HG02943 (cell line): ENCODE measurements around the gene RALBP1.
"Not testable (repeated sequence)": the region's sequence is repeated elsewhere in the genome, so short reads cannot be mapped to it uniquely, and the experiment has no call there.

ENCODE experiments used
- ATAC-seq: cut with Tn5 transposase; IDR thresholded peaks from one replicate; pipeline ENCODE4 v1.9.1; 2021; ENCODE audit warnings: mild to moderate bottlenecking, low read depth, moderate library complexity; ENCODE audit not compliant: unreplicated experiment

RALBP1 gene

GRCh38 chr18:9453283-9453682 is 22.0 kb upstream of the RALBP1 start:
- ATAC-seq, result no peak

- no peak for ATAC-seq
Observed at GRCh38 chr18:9454061-9454703, 21.1 kb upstream of the RALBP1 start.

- ATAC-seq, result no peak
Observed at GRCh38 chr18:9455718-9456511, 19.4 kb upstream of the RALBP1 start.

- ATAC-seq, result no peak
Observed at GRCh38 chr18:9466127-9466526, 9.2 kb upstream of the RALBP1 start.

GRCh38 chr18:9466846-9467245 is 8.5 kb upstream of the RALBP1 start:
- ATAC-seq, result no peak

GRCh38 chr18:9468998-9469397 is 6.3 kb upstream of the RALBP1 start:
- ATAC-seq, result no peak

GRCh38 chr18:9469685-9470084 is 5.6 kb upstream of the RALBP1 start:
- ATAC-seq, result no peak

DNA sequence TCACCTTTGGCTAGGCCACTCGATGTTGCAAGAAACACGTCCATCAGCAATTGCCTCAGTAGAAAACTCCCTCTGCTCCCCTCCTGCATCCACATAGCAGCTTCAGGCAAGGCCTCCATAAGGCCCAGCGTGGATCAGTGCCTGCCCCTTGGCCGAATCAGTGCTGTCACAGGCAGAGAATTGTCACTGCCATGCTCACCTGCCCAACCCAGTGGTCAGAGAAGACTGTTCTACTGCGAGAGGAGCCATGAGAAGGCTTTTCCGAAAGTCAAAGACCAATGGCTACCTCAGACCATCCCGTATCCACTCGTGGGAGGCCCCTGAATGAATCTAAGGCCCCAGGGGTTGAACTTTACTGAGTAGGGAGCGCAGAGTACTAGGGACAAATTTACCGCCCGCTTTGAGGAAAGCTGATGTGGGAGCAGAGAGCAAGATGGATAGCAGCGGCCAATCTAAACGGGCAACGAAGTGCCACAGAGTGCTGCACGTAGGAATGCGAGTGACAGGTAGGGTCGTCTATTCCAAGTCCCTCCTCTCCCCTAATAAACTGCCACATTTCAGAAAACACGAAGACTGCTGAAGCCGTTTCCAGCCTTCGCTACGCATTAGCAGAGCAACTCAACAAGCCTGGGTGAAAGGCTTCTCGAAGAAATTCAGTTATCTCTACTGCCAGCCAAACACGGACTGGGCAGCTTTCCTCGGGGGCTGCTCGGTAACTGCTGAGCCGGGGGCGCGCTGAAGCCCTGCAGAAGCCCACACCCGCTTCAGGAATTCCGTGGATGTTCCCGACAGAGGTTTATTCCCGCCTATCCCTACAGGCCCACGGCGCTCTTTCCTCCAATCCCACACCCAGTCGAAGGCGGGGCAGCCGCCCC is 968 bp upstream of the RALBP1 start:
- ATAC-seq, result no peak

DNA sequence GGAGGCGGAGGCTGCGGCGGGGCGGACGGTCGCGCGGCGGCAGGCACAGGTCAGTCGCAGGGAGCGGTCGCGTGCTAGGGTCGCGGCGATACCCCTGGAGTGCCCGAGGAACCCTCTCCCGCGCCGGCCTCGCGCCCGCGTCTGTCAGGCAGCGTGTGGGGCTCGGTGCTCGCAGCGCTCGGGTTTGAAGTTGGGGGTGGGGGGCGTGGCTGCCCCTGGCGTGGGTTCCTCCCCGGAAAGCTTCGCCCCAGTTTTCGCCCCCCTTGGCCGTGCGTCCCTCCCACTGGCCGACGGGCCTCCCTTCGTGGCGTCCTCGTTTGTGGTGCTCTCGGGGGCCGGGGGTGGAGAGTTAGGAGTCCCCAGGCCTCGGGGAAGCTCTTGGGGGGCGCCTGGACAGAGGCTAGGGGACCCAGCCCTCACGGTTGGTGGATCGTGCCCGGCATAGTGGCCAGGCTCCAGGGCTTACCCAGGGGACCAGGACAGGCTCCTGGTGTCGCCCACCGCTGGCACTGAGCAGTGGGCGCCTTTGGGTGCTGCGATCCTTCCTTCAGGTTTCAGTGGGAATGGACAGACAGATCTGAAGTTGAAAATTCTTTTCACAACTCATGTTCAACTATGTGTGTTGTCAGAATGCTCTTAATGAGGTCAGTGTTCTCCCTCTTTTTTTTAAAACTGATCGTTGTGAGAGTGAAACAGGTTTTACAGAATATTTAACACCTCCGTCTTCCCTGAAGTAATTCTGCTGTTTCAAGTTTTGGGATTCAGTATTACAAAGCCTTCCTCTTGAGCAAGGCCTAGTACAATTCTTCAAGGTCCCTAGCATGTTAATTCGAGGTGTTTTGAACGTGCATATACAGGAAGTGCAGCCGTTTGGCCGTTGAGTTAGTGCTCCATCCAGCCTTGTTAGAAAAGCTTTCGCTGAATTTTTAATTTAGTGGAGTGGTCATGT is 604 bp downstream of the RALBP1 start:
- ATAC-seq, result peak; percentile 31

GRCh38 chr18:9476949-9477348 is 1.6 kb downstream of the RALBP1 start:
- not testable (repeated sequence) for ATAC-seq

DNA sequence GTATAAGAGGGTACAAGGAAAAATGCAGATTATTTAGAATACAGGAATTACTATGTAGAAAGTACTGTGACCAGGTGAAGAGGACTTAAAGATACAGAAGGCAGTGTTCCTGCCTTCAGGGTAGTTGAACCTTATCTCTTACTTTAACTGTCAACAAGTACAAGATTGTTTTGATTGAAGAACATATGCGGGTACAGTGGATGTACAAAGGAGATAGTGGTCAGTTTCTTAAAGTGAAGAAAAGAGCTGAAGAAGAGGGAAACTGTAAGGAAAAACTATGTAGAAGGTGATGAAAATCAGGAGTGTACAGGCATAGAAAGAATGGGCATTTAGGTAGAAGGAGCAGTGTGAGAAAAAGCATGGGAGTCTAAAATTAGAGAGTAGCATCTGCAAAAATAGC is 2.2 kb downstream of the RALBP1 start:
- ATAC-seq, result no peak

DNA sequence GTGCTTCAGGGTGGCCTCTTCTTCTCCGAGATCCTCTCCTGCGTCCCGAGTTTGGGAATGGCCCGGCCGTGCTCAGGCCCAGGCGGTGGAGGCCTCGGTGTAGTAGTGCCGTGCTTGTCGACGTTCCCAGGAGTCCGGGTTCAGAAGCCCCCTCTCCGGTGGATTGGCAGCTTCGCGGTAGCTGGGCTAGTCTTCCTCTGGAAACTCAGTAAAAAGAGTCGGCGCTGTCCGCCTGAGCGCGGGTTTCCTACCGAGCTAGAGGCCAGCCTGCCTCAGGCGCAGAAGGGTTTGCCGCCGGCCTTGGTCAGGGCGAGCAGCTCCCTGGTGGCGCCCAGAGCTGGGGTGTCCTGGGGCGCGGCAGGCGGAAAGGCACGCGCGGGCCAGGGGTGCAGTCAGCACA is 3.2 kb downstream of the RALBP1 start:
- ATAC-seq, result no peak

GRCh38 chr18:9482790-9483189 is 7.5 kb downstream of the RALBP1 start:
- ATAC-seq, result no peak

DNA sequence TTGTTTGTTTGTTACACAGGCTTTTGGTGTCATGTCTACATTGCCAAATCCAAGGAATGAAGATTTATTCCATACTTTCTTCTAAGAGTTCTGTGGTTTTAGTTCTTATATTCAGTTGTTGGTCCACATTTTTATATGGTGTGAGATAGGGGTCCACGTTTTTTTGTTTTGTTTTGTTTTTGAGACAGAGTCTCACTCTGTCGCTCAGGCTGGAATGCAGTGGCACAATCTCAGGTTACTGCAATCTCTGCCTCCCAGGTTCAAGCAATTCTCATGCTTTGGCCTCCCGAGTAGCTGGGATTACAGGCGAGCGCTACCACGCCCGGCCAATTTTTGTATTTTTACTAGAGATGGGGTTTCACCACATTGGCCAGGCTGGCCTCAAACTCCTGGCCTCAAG is 8.2 kb downstream of the RALBP1 start:
- no peak for ATAC-seq

- not testable (repeated sequence) for ATAC-seq
Observed at GRCh38 chr18:9484856-9485255, 9.5 kb downstream of the RALBP1 start.

DNA sequence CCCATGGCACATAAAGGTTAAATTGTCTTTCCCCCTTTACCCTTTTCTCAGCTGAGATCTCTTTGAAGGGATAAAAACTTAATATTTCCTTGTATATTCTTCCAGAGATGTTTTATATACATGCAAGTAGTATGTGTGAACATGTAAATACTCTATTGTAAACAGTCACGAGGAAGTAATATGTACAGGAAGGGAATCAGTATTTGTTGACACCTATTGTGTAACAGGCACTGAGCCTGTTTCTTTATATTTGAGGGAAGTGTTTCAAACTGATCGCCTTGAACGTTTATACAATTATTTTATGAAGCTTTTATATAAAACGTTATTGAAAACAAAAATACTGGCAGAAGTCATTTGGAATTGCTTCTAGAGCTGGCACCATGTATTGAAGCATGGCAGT is 13.2 kb downstream of the RALBP1 start:
- no peak for ATAC-seq

DNA sequence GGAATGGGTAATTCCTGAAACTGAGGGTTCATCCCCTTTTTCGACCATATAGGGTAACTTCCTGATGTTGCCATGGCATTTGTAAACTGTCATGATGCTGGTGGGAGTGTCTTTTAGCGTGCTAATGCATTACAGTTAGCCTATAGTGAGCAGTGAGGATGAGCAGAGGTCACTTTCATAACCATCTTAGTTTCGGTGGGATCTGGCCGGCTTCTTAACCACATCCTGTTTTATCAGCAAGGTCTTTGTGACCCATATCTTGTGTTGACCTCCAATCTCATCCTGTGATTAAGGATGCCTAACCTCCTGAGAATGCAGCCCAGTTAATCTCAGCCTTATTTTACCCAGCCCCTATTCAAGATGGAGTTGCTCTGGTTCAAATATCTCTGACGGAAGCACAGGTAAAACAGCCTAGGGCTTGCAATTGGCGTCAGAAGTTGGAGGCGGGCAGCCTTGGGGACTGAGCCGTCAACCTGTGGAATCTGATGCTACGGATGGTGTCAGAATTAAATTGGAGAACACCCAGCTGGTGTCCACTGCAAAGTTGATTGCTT is 19.5 kb downstream of the RALBP1 start:
- ATAC-seq, result peak; percentile 94

- no peak for ATAC-seq
Observed at GRCh38 chr18:9495465-9495864, 20.2 kb downstream of the RALBP1 start.

DNA sequence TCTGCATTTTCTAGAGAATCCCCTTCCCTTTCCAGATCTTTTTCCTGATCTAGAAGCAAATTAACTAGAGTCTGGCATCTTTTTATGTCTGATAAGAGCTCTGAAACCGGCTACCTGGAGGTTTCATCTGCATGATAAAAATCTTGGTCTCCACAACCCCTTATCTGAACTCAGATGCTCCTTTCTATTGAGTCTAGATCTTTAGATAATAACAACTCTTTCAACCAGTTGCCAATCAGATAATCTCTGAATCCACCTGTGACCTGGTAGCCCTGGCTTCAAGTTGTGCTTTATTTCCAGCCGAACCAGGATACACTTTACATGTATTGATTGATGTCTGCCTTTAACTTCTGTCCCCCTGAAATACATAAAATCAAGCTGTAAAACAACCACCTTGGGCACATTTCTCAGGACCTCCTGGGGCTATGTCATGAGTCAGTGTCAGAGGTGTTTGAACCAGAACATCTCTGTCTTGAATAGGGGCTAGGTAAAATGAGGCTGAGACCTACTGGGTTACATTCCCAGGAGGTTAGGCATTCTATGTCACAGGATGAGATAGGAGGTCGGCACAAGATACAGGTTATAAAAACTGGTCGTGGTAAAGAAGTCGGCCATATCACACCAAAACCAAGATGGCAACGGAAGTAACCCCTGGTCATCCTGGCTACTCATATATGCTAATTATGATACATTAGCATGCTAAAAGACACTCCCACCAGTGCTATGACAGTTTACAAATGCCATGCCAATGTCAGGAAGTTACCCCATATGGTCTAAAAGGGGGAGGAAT is 20.8 kb downstream of the RALBP1 start:
- no peak for ATAC-seq
